Measurements from ENCODE around the gene ARF6.
"Not testable (repeated sequence)": the region's sequence is repeated elsewhere in the genome, so short reads cannot be mapped to it uniquely, and the experiment has no call there.

ARF6 gene

DNA sequence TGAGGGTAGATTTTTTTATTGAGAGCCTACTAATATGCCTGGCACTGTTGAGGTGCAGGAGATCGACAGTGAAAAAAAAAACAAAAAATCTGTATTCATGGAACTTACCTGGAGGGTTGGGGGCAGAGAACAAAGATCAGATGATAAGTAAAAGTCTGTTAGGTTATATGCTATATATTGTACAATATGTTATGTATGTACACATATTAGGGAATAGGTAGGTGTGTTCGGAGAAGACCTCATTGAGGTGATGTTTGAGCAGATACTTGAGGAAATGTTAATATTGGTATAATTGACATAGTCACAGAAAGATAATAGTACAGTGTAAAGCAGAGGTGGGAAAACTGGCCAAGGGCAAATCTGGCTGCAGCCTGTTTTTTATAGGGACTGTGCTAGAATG, 5.6 kb downstream of the ARF6 start:
- H3K4me3 ChIP-seq (ENCODE audit: insufficient read length, low read depth), result no peak overlapping the region

DNA sequence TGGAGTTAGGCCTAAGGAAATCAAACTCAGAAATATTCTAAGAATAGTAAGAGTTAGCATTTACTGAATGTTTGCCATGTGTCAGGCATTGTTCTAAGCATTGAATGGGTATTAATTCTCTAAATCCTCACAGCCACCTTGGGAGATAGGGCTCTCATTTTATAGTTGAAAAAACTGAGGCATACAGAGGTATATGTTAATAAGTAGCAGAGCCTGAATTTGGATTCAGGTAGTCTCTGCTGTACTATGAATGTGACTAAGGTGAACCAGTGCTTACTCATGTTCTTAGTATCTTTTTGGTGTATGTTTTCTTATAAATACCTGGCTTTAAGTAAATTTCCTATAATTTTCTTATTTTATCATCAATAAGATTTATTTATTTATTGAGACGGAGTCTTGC, 8.1 kb downstream of the ARF6 start:
- Histone ChIP-seq H3K4me1 (ENCODE audit: insufficient read depth, insufficient read length) (no peaks in the 10 kb centered on the region), H3K36me3 (ENCODE audit: insufficient read depth, insufficient read length, low read length) (peaks cover 4% of the 10 kb centered on the region), H3K9ac (ENCODE audit: insufficient read length, low read depth) (no peak overlapping the region), H3K4me3 (ENCODE audit: insufficient read length, low read depth) (no peak overlapping the region), H3K27me3 (ENCODE audit: insufficient read depth, insufficient read length) (no peaks in the 10 kb centered on the region), H3K9me3 (ENCODE audit: insufficient read depth, low read length) (no peaks in the 10 kb centered on the region)
- no peak for DNase-seq (ENCODE audit: low read depth, low spot score)
- TF ChIP-seq ZNF274 (IDR thresholded peaks at IDR 0.05; ENCODE audit: low read depth, low read length), result no peak
- no peak for TF ChIP-seq SUZ12 (IDR thresholded peaks at IDR 0.05; ENCODE audit: extremely low read depth, insufficient read depth, insufficient read length)
- no peak for TF ChIP-seq YY1 (IDR thresholded peaks at IDR 0.05; ENCODE audit: insufficient read depth, insufficient read length)

More for the DNA sequence above, 5.6 kb downstream of the ARF6 start:
- H3K9ac ChIP-seq (ENCODE audit: insufficient read length, low read depth), result no peak overlapping the region
- no peak for TF ChIP-seq SUZ12 (IDR thresholded peaks at IDR 0.05; ENCODE audit: extremely low read depth, insufficient read depth, insufficient read length)
- no peak for TF ChIP-seq ZNF274 (IDR thresholded peaks at IDR 0.05; ENCODE audit: low read depth, low read length)
- no peak for DNase-seq (ENCODE audit: low read depth, low spot score)
- H3K9me3 ChIP-seq (ENCODE audit: insufficient read depth, low read length), result no peaks in the 10 kb centered on the region
- H3K4me1 ChIP-seq (ENCODE audit: insufficient read depth, insufficient read length), result no peaks in the 10 kb centered on the region
- H3K36me3 ChIP-seq (ENCODE audit: insufficient read depth, insufficient read length, low read length), result peaks cover 29% of the 10 kb centered on the region
- H3K27me3 ChIP-seq (ENCODE audit: insufficient read depth, insufficient read length), result no peaks in the 10 kb centered on the region

DNA sequence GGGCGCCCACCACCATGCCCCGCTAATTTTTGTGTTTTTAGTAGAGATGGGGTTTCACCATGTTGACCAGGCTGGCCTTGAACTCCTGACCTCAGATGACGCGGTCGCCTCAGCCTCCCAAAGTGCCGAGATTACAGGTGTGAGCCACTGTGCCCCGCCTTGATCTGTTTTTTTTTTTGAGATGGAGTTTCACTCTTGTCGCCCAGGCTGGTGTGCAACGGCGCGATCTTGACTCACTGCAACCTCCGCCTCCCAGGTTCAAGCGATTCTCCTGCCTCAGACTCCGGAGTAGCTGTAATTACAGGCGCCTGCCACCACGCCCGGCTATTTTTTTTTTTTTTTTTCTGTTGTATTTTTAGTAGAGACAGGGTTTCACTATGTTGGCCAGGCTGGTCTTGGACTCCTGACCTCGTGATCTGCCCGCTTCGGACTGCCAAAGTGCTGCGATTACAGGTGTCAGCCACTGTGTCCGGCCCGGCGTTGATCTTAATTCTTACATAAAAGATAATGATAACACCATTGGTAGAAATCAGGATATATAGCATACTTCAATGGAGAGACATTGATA, 9.9 kb downstream of the ARF6 start:
- DNase-seq (ENCODE audit: low read depth, low spot score); H3K9me3 ChIP-seq (ENCODE audit: insufficient read depth, low read length); H3K27me3 ChIP-seq (ENCODE audit: insufficient read depth, insufficient read length); H3K36me3 ChIP-seq (ENCODE audit: insufficient read depth, insufficient read length, low read length); H3K9ac ChIP-seq (ENCODE audit: insufficient read length, low read depth); H3K4me3 ChIP-seq (ENCODE audit: insufficient read length, low read depth); H3K4me1 ChIP-seq (ENCODE audit: insufficient read depth, insufficient read length): not testable (repeated sequence)

DNA sequence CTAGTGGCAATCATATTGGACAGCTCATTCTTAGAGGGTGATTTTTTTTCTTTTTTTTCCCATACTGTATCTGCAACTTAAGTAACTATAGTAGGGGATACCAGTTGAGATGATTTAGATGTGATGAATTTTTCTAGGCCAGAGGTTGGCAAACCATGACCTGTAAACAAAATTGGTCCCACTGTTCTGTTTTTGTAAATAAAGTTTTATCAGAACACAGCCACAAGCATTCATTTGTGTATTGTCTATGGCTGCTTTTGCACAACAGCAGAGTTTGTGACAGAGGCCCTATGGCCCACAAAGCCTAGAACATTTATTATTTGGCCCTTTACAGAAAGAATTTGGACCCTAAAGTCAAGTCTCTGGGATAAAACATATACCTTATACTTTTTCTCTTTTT, 11.4 kb downstream of the ARF6 start:
- TF ChIP-seq SUZ12 (IDR thresholded peaks at IDR 0.05; ENCODE audit: extremely low read depth, insufficient read depth, insufficient read length), result no peak
- TF ChIP-seq YY1 (IDR thresholded peaks at IDR 0.05; ENCODE audit: insufficient read depth, insufficient read length), result no peak
- TF ChIP-seq ZNF274 (IDR thresholded peaks at IDR 0.05; ENCODE audit: low read depth, low read length), result no peak
- Histone ChIP-seq H3K36me3 (ENCODE audit: insufficient read depth, insufficient read length, low read length) (no peaks in the 10 kb centered on the region), H3K9ac (ENCODE audit: insufficient read length, low read depth) (no peak overlapping the region), H3K4me3 (ENCODE audit: insufficient read length, low read depth) (no peak overlapping the region), H3K4me1 (ENCODE audit: insufficient read depth, insufficient read length) (no peaks in the 10 kb centered on the region), H3K9me3 (ENCODE audit: insufficient read depth, low read length) (no peaks in the 10 kb centered on the region), H3K27me3 (ENCODE audit: insufficient read depth, insufficient read length) (no peaks in the 10 kb centered on the region)
- DNase-seq (ENCODE audit: low read depth, low spot score), result no peak

DNA sequence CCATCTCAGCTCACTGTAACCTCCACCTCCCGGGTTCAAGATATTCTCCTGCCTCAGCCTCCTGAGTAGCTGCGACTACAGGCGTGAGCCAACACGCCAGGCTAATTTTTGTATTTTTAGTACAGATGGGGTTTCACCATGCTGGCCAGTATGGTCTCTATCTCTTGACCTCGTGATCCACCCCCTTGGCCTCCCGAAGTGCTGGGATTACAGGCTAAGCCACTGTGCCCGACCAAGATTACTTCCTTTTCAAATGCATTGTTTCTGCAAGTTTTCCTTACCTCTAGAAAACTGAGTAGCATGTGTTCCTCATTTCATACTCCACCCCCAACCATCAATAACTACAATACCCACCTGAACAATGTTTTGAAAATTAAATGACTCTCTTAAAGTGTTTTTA, 13.1 kb downstream of the ARF6 start:
- Histone ChIP-seq H3K9ac (ENCODE audit: insufficient read length, low read depth) (no peak overlapping the region), H3K36me3 (ENCODE audit: insufficient read depth, insufficient read length, low read length) (no peaks in the 10 kb centered on the region), H3K4me1 (ENCODE audit: insufficient read depth, insufficient read length) (no peaks in the 10 kb centered on the region), H3K9me3 (ENCODE audit: insufficient read depth, low read length) (no peaks in the 10 kb centered on the region), H3K27me3 (ENCODE audit: insufficient read depth, insufficient read length) (no peaks in the 10 kb centered on the region), H3K4me3 (ENCODE audit: insufficient read length, low read depth) (no peak overlapping the region)
- DNase-seq (ENCODE audit: low read depth, low spot score), result no peak
- no peak for TF ChIP-seq SUZ12 (IDR thresholded peaks at IDR 0.05; ENCODE audit: extremely low read depth, insufficient read depth, insufficient read length)
- no peak for TF ChIP-seq YY1 (IDR thresholded peaks at IDR 0.05; ENCODE audit: insufficient read depth, insufficient read length)
- no peak for TF ChIP-seq ZNF274 (IDR thresholded peaks at IDR 0.05; ENCODE audit: low read depth, low read length)

DNA sequence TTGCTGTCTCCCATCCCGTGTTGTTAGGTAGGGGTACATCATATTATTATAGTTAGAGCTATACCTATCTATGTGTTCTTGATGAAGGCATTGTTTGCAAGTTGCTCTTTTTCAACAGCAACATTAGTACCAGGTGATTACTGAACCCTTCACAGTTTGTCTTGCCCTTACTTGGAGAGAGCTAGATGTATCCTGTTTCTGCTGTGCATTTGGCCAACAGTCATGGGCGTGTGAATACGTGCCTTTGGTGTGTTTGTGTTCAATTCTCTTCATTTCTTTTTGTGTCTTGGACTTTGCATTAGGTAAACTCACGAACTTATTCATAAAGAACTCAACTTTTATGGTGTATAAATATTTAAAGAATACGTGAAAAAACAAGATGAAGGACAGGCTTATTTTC, 14.3 kb downstream of the ARF6 start:
- no peak for DNase-seq (ENCODE audit: low read depth, low spot score)
- no peak overlapping the region for H3K4me3 ChIP-seq (ENCODE audit: insufficient read length, low read depth)
- no peaks in the 10 kb centered on the region for H3K36me3 ChIP-seq (ENCODE audit: insufficient read depth, insufficient read length, low read length)
- no peaks in the 10 kb centered on the region for H3K4me1 ChIP-seq (ENCODE audit: insufficient read depth, insufficient read length)
- H3K27me3 ChIP-seq (ENCODE audit: insufficient read depth, insufficient read length), result no peaks in the 10 kb centered on the region
- H3K9ac ChIP-seq (ENCODE audit: insufficient read length, low read depth), result no peak overlapping the region
- no peaks in the 10 kb centered on the region for H3K9me3 ChIP-seq (ENCODE audit: insufficient read depth, low read length)
- TF ChIP-seq SUZ12 (IDR thresholded peaks at IDR 0.05; ENCODE audit: extremely low read depth, insufficient read depth, insufficient read length), result no peak
- TF ChIP-seq ZNF274 (IDR thresholded peaks at IDR 0.05; ENCODE audit: low read depth, low read length), result no peak
- TF ChIP-seq YY1 (IDR thresholded peaks at IDR 0.05; ENCODE audit: insufficient read depth, insufficient read length), result no peak

DNA sequence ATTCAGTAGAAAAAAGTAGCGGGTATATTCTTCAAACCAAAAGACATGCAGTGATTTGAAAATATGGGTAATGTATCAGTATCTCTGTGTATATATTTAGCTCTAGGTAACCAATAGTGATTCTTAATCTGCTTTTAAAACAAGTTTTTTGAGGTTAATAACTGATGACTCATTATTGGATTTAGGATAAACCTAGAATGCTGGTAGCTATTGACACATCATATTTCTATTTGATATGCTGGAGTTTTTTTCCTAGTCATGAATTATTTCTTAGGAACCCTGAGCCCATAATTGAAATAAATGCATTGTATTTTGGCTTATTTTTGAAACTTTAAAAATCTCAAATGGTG, 15.5 kb downstream of the ARF6 start:
- Histone ChIP-seq H3K36me3 (ENCODE audit: insufficient read depth, insufficient read length, low read length) (no peaks in the 10 kb centered on the region), H3K4me1 (ENCODE audit: insufficient read depth, insufficient read length) (no peaks in the 10 kb centered on the region), H3K9me3 (ENCODE audit: insufficient read depth, low read length) (no peaks in the 10 kb centered on the region), H3K9ac (ENCODE audit: insufficient read length, low read depth) (no peak overlapping the region), H3K27me3 (ENCODE audit: insufficient read depth, insufficient read length) (no peaks in the 10 kb centered on the region), H3K4me3 (ENCODE audit: insufficient read length, low read depth) (no peak overlapping the region)
- no peak for DNase-seq (ENCODE audit: low read depth, low spot score)
- TF ChIP-seq YY1 (IDR thresholded peaks at IDR 0.05; ENCODE audit: insufficient read depth, insufficient read length), result no peak
- TF ChIP-seq SUZ12 (IDR thresholded peaks at IDR 0.05; ENCODE audit: extremely low read depth, insufficient read depth, insufficient read length), result no peak
- TF ChIP-seq ZNF274 (IDR thresholded peaks at IDR 0.05; ENCODE audit: low read depth, low read length), result no peak

DNA sequence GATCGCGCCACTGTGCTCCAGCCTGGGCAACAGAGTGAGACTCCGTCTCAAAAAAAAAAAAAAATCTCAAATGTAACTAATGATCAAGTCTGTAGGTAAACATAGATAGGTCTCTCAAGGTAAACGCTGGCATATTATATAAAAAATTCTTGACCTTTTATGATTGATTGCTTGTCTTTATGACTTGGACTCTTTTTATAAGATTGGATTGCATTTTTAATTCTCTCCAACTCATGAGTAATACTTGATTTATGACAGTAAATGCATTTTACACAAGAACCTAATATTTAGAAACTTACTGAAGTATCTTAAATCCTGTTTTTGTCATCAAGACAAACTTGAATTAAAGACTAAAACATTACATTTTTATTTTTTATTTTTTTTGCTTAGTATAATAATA, 16.1 kb downstream of the ARF6 start:
- H3K9ac ChIP-seq (ENCODE audit: insufficient read length, low read depth), result no peak overlapping the region
- H3K4me3 ChIP-seq (ENCODE audit: insufficient read length, low read depth), result no peak overlapping the region
- TF ChIP-seq YY1 (IDR thresholded peaks at IDR 0.05; ENCODE audit: insufficient read depth, insufficient read length) (no peak), ZNF274 (IDR thresholded peaks at IDR 0.05; ENCODE audit: low read depth, low read length) (no peak), SUZ12 (IDR thresholded peaks at IDR 0.05; ENCODE audit: extremely low read depth, insufficient read depth, insufficient read length) (no peak)
- no peaks in the 10 kb centered on the region for H3K9me3 ChIP-seq (ENCODE audit: insufficient read depth, low read length)
- DNase-seq (ENCODE audit: low read depth, low spot score), result no peak
- no peaks in the 10 kb centered on the region for H3K4me1 ChIP-seq (ENCODE audit: insufficient read depth, insufficient read length)
- H3K27me3 ChIP-seq (ENCODE audit: insufficient read depth, insufficient read length), result no peaks in the 10 kb centered on the region
- H3K36me3 ChIP-seq (ENCODE audit: insufficient read depth, insufficient read length, low read length), result no peaks in the 10 kb centered on the region

All from NT2/D1 (cell line).